ENCODE data around the gene R3HDM1. TPM values are rescaled to one million over a fixed set of nuclear protein-coding genes. Genes with fewer than 3 reads are reported as not detected.

The R3HDM1 gene
- total RNA-seq, 1 donor from 2014 or later = 18.2 TPM

GRCh38 chr2:135563793-135564192 lies 32.5 kb downstream of the R3HDM1 start:
- H3K27ac ChIP-seq = no peak overlapping the region
- H3K36me3 ChIP-seq = no peaks in the 10 kb centered on the region
- H3K9me3 ChIP-seq = no peaks in the 10 kb centered on the region
- TF ChIP-seq CTCF (IDR thresholded peaks at IDR 0.05) = no peak
- TF ChIP-seq POLR2AphosphoS5 (IDR thresholded peaks at IDR 0.05; ENCODE audit: insufficient read depth in 1 of 2, low read depth in 1 of 2) = no peak
- TF ChIP-seq POLR2A (IDR thresholded peaks at IDR 0.05) = no peak
- H3K4me1 ChIP-seq = no peaks in the 10 kb centered on the region
- no peak for DNase-seq (ENCODE audit: extremely low spot score in 2 of 2)
- intact Hi-C loops (cut with DNase I) = no loop called here
- H3K27me3 ChIP-seq = no peaks in the 10 kb centered on the region
- no peak overlapping the region for H3K4me3 ChIP-seq

- no peaks in the 10 kb centered on the region for H3K27me3 ChIP-seq
- intact Hi-C loops (cut with DNase I) = no loop called here
- H3K36me3 ChIP-seq = no peaks in the 10 kb centered on the region
- no peak for DNase-seq (ENCODE audit: extremely low spot score in 2 of 2)
- H3K9me3 ChIP-seq = no peaks in the 10 kb centered on the region
- no peaks in the 10 kb centered on the region for H3K4me1 ChIP-seq
- H3K4me3 ChIP-seq = no peak overlapping the region
- H3K27ac ChIP-seq = no peak overlapping the region
- TF ChIP-seq POLR2AphosphoS5 (IDR thresholded peaks at IDR 0.05; ENCODE audit: insufficient read depth in 1 of 2, low read depth in 1 of 2) (no peak), CTCF (IDR thresholded peaks at IDR 0.05) (no peak), POLR2A (IDR thresholded peaks at IDR 0.05) (no peak)
Measured at GRCh38 chr2:135570884-135571283, 39.6 kb downstream of the R3HDM1 start.

GRCh38 chr2:135573620-135574019 lies 42.3 kb downstream of the R3HDM1 start:
- no peaks in the 10 kb centered on the region for H3K36me3 ChIP-seq
- no peaks in the 10 kb centered on the region for H3K27me3 ChIP-seq
- no peaks in the 10 kb centered on the region for H3K9me3 ChIP-seq
- intact Hi-C loops (cut with DNase I) = no loop called here
- DNase-seq (ENCODE audit: extremely low spot score in 2 of 2) = no peak
- no peak overlapping the region for H3K4me3 ChIP-seq
- H3K4me1 ChIP-seq = no peaks in the 10 kb centered on the region
- H3K27ac ChIP-seq = no peak overlapping the region
- TF ChIP-seq POLR2AphosphoS5 (IDR thresholded peaks at IDR 0.05; ENCODE audit: insufficient read depth in 1 of 2, low read depth in 1 of 2) = no peak
- TF ChIP-seq POLR2A (IDR thresholded peaks at IDR 0.05) = no peak
- TF ChIP-seq CTCF (IDR thresholded peaks at IDR 0.05) = no peak

- TF ChIP-seq CTCF (IDR thresholded peaks at IDR 0.05) (no peak), POLR2A (IDR thresholded peaks at IDR 0.05) (no peak), POLR2AphosphoS5 (IDR thresholded peaks at IDR 0.05; ENCODE audit: insufficient read depth in 1 of 2, low read depth in 1 of 2) (no peak)
- no peak overlapping the region for H3K4me3 ChIP-seq
- H3K4me1 ChIP-seq = no peaks in the 10 kb centered on the region
- no peak overlapping the region for H3K27ac ChIP-seq
- intact Hi-C loops (cut with DNase I) = no loop called here
- no peaks in the 10 kb centered on the region for H3K36me3 ChIP-seq
- H3K9me3 ChIP-seq = no peaks in the 10 kb centered on the region
- no peaks in the 10 kb centered on the region for H3K27me3 ChIP-seq
- DNase-seq (ENCODE audit: extremely low spot score in 2 of 2) = no peak
Measured at GRCh38 chr2:135581282-135581681, 50.0 kb downstream of the R3HDM1 start.

GRCh38 chr2:135582383-135582782 lies 51.1 kb downstream of the R3HDM1 start:
- Histone ChIP-seq H3K4me1 (no peaks in the 10 kb centered on the region), H3K27ac (no peak overlapping the region), H3K27me3 (no peaks in the 10 kb centered on the region), H3K36me3 (no peaks in the 10 kb centered on the region), H3K4me3 (no peak overlapping the region), H3K9me3 (no peaks in the 10 kb centered on the region)
- DNase-seq (ENCODE audit: extremely low spot score in 2 of 2) = no peak
- intact Hi-C loops (cut with DNase I) = no loop called here
- TF ChIP-seq CTCF (IDR thresholded peaks at IDR 0.05) (no peak), POLR2A (IDR thresholded peaks at IDR 0.05) (no peak), POLR2AphosphoS5 (IDR thresholded peaks at IDR 0.05; ENCODE audit: insufficient read depth in 1 of 2, low read depth in 1 of 2) (no peak)

All from vagina (tissue), 2 donors.